Type B pancreatic cell (in vitro differentiated cells): ENCODE data around the gene ZMIZ1. TPM values are rescaled to one million over a fixed set of nuclear protein-coding genes. Genes with fewer than 3 reads are reported as not detected.

Experiments used
- DNase-seq: peaks from one replicate; pipeline ENCODE4 v3.0.0; 2021; ENCODE audit warnings: mixed read lengths; ENCODE audit not compliant: unreplicated experiment; ENCODE audit errors: extremely low spot score
- H3K27ac Mint-ChIP-seq: 2 replicates; pipeline ENCODE4 v1.8.0; 2021; ENCODE audit warnings: mild to moderate bottlenecking, mixed read lengths
- H3K27me3 Mint-ChIP-seq: 2 replicates; pipeline ENCODE4 v1.8.0; 2021; ENCODE audit warnings: mixed read lengths
- H3K36me3 Mint-ChIP-seq: 2 replicates; pipeline ENCODE4 v1.8.0; 2021; ENCODE audit warnings: mixed read lengths
- H3K4me1 Mint-ChIP-seq: one replicate; pipeline ENCODE4 v1.8.0; 2021; ENCODE audit warnings: mixed read lengths; ENCODE audit not compliant: unreplicated experiment
- H3K4me3 Mint-ChIP-seq: 2 replicates; pipeline ENCODE4 v1.8.0; 2021; ENCODE audit warnings: mild to moderate bottlenecking, mixed read lengths
- H3K9me3 Mint-ChIP-seq: 2 replicates; pipeline ENCODE4 v1.8.0; 2021; ENCODE audit warnings: mixed read lengths
- total RNA-seq: library from RNA; stranded (reverse); gene quantifications from 2 replicates; pipeline ENCODE4 v1.2.1, GENCODE V29; 2021; ENCODE audit warnings: low replicate concordance
- TF ChIP-seq, protein P1 (sequence below): fragments of 200-600 bp; sonication (generic); conservative IDR thresholded peaks from 2 replicates; pipeline ENCODE4 v1.5.0; 2021; ENCODE audit warnings: antibody characterized with exemption, mild to moderate bottlenecking

The ZMIZ1 gene
- total RNA-seq, 1 donor from 2014 or later = 102 TPM

GRCh38 chr10:79262131-79262530, 193.4 kb downstream of the ZMIZ1 start:
- peak overlapping the region; percentile 92 for H3K27ac Mint-ChIP-seq
- H3K9me3 Mint-ChIP-seq = no peaks in the 10 kb centered on the region
- DNase-seq = no peak
- peaks cover 82% of the 10 kb centered on the region for H3K4me1 Mint-ChIP-seq
- H3K4me3 Mint-ChIP-seq = no peak overlapping the region
- H3K36me3 Mint-ChIP-seq = peaks cover 8% of the 10 kb centered on the region
- H3K27me3 Mint-ChIP-seq = no peaks in the 10 kb centered on the region
- TF ChIP-seq, protein P1, sequence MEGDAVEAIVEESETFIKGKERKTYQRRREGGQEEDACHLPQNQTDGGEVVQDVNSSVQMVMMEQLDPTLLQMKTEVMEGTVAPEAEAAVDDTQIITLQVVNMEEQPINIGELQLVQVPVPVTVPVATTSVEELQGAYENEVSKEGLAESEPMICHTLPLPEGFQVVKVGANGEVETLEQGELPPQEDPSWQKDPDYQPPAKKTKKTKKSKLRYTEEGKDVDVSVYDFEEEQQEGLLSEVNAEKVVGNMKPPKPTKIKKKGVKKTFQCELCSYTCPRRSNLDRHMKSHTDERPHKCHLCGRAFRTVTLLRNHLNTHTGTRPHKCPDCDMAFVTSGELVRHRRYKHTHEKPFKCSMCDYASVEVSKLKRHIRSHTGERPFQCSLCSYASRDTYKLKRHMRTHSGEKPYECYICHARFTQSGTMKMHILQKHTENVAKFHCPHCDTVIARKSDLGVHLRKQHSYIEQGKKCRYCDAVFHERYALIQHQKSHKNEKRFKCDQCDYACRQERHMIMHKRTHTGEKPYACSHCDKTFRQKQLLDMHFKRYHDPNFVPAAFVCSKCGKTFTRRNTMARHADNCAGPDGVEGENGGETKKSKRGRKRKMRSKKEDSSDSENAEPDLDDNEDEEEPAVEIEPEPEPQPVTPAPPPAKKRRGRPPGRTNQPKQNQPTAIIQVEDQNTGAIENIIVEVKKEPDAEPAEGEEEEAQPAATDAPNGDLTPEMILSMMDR = no peak

DNA sequence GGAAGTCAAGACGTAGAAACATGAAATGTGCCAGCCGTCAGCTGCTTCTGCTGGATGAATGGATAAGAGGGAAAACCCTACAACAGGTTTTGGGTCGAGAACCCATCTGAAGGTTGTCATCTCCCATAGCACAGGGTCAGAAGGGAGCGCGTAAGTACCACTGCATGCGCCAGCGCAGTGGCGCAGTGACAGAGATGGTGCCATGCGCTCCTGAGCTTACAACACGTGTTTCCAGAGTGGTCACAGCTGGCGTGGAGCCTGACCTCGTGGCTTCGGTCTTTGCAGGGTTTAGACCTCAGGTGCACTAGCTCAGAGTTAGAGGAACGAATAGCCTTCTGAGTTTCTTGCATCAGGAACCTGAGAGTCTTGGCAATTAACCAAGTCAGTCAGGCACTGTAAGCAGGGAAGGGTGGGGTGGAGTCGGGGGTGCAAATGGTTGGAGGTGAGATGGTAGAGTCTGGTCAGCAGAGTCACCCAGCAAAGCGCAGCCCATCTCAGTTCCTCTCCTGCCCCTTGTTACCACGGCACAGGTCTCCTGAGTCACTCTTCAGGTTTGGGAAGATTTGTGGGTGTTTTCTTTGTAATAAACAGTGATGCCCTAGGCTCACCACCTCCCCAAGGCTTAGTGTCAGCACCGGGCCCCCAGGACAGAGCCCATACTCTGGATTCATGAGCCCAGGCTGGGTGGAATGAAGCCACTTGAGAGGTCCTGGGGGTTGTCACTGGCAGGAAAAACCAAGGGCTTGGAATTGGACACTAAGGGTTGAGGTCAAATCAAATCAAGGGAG, 194.4 kb downstream of the ZMIZ1 start:
- Mint-ChIP-seq H3K4me1 (peaks cover 75% of the 10 kb centered on the region), H3K4me3 (peak overlapping the region; percentile 47), H3K9me3 (no peaks in the 10 kb centered on the region), H3K36me3 (peaks cover 6% of the 10 kb centered on the region), H3K27ac (peak overlapping the region; percentile 92), H3K27me3 (no peaks in the 10 kb centered on the region)
- TF ChIP-seq, protein P1 = no peak
- no peak for DNase-seq

GRCh38 chr10:79263939-79264338, 195.2 kb downstream of the ZMIZ1 start:
- H3K27me3 Mint-ChIP-seq = no peaks in the 10 kb centered on the region
- H3K36me3 Mint-ChIP-seq = peaks cover 9% of the 10 kb centered on the region
- H3K4me3 Mint-ChIP-seq = peak overlapping the region; percentile 47
- H3K9me3 Mint-ChIP-seq = no peaks in the 10 kb centered on the region
- DNase-seq = no peak
- TF ChIP-seq, protein P1 = no peak
- peak overlapping the region; percentile 92 for H3K27ac Mint-ChIP-seq
- H3K4me1 Mint-ChIP-seq = peaks cover 73% of the 10 kb centered on the region

GRCh38 chr10:79264942-79265341, 196.2 kb downstream of the ZMIZ1 start:
- TF ChIP-seq, protein P1 = no peak
- Mint-ChIP-seq H3K4me1 (peaks cover 74% of the 10 kb centered on the region), H3K27ac (peak overlapping the region; percentile 92), H3K27me3 (no peaks in the 10 kb centered on the region), H3K9me3 (no peaks in the 10 kb centered on the region), H3K4me3 (peak overlapping the region; percentile 57), H3K36me3 (peaks cover 14% of the 10 kb centered on the region)
- no peak for DNase-seq

- DNase-seq = no peak
- Mint-ChIP-seq H3K9me3 (no peaks in the 10 kb centered on the region), H3K36me3 (peaks cover 18% of the 10 kb centered on the region), H3K27ac (peak overlapping the region; percentile 92), H3K4me3 (peak overlapping the region; percentile 47), H3K27me3 (no peaks in the 10 kb centered on the region), H3K4me1 (peaks cover 74% of the 10 kb centered on the region)
- TF ChIP-seq, protein P1 = no peak
Observed at GRCh38 chr10:79266084-79266483, 197.3 kb downstream of the ZMIZ1 start.
